ENCODE measurements around the gene SLC9A8. TPM values are rescaled to one million over a fixed set of nuclear protein-coding genes. Genes with fewer than 3 reads are reported as not detected.

Gene SLC9A8
- total and polyA plus RNA-seq, 9 of the 15 experiments (the other 6 are each of a cell fraction or from before 2014, with no cell fraction given) = 0.56 to 9.7 (median 5.0) TPM

- DNase-seq (ENCODE audit: extremely low read depth in 1 of 4, low spot score in 3 of 4) = peak in 3 of 4 experiments; percentile 30 to 64 (median 32)
- peak overlapping the region in 1 of 2 experiments; percentile 46; a peak in 2 of 4 replicates for H3K9ac ChIP-seq (ENCODE audit: insufficient read depth in 1 of 2, low read depth in 2 of 2, low read length in 2 of 2)
- H3K4me1 ChIP-seq (replicated peaks in 1 of 2; ENCODE audit: control insufficient read depth in 2 of 2, insufficient read depth in 2 of 2, low read length in 2 of 2) = peaks cover 31 to 52% of the 10 kb centered on the region in 2 experiments
- no TSS peak for BruUV-seq (replicated peaks)
- H3K4me3 ChIP-seq = no peak overlapping the region
- in situ Hi-C loops (cut with MboI) (no loop called here), intact Hi-C loops (cut with micrococcal nuclease) (no loop called here)
- H3K9me3 ChIP-seq (replicated peaks; ENCODE audit: control insufficient read depth, insufficient read depth, low read depth, low read length) = no peaks in the 10 kb centered on the region
- H4K20me1 ChIP-seq (replicated peaks; ENCODE audit: control insufficient read depth, insufficient read depth, low read length) = no peaks in the 10 kb centered on the region
- peak; percentile 13 for ATAC-seq
- H3K27me3 ChIP-seq (ENCODE audit: control insufficient read depth in 2 of 2, insufficient read depth in 2 of 2, low read length in 2 of 2) = no peaks in the 10 kb centered on the region
- H3K4me2 ChIP-seq (ENCODE audit: insufficient read depth, low read length) = no peak overlapping the region; the same call in 1 of the 2 replicates
- no peaks in the 10 kb centered on the region for H3K79me2 ChIP-seq (ENCODE audit: control insufficient read depth, insufficient read depth, low read length)
- H3K27ac ChIP-seq (ENCODE audit: extremely low read depth, low read depth, low read length) = peak overlapping the region; percentile 97
- CTCF ChIA-PET (ENCODE audit: low intra/inter-chr PET ratio) = no interaction called here
- H3K36me3 ChIP-seq (ENCODE audit: control insufficient read depth, insufficient read depth, low read length) = no peaks in the 10 kb centered on the region
- WGBS (ENCODE audit: insufficient coverage, low coverage, missing lambda C conversion rate) = 18% methylated on average over 10 of the region's 12 CpGs
- H3K9me1 ChIP-seq (ENCODE audit: control insufficient read depth, insufficient read depth, low read length) = no peaks in the 10 kb centered on the region
- peak overlapping the region; percentile 49 for H2AFZ ChIP-seq (ENCODE audit: low read depth, low read length)
- POLR2A ChIA-PET = interaction anchor here (0.8 to 3.5 kb wide), 8 partner anchors 8 to 62 kb away, joined by 3 to 26 read pairs (median 4); no protein-coding TSS in a partner anchor
- peak; percentile 6 for FAIRE-seq
- no peak for TF ChIP-seq ZNF740 (CRISPR knock-in tag; IDR thresholded peaks at IDR 0.05)
- TF ChIP-seq ZNF740 (tag; IDR thresholded peaks at IDR 0.05) = peak in 1 of 2 experiments; percentile 95; a peak in 2 of 4 replicates
- no peak for TF ChIP-seq PCBP1 (IDR thresholded peaks at IDR 0.05; ENCODE audit: low read depth, low read length, poor library complexity, severe bottlenecking)
- TF ChIP-seq EWSR1 (IDR thresholded peaks at IDR 0.05; ENCODE audit: borderline replicate concordance, low read depth, partially characterized antibody) = no peak
- TF ChIP-seq ZKSCAN8 (CRISPR knock-in tag; IDR thresholded peaks at IDR 0.05) = peak; percentile 59; the same call in 1 of the 2 replicates
- peak; percentile 36; the same call in 1 of the 2 replicates for TF ChIP-seq ZNF384 (IDR thresholded peaks at IDR 0.05; ENCODE audit: low read depth, low read length)
- 0 out of 2 replicates have a peak, but pooled peaks have one; percentile 66 for TF ChIP-seq KDM2B (CRISPR knock-in tag; IDR thresholded peaks at IDR 0.05)
- TF ChIP-seq FOSL1 (tag; conservative IDR thresholded peaks at IDR 0.05) = peak; percentile 75
- 0 out of 2 replicates have a peak, but pooled peaks have one; percentile 9 for TF ChIP-seq ZBTB5 (IDR thresholded peaks at IDR 0.05)
- TF ChIP-seq ZNF644 (tag; IDR thresholded peaks at IDR 0.05; ENCODE audit: low read depth) = peak; percentile 94
- peak; percentile 64; the same call in 1 of the 2 replicates for TF ChIP-seq SMAD3 (CRISPR knock-in tag; conservative IDR thresholded peaks at IDR 0.05)
- TF ChIP-seq JUND (IDR thresholded peaks at IDR 0.05; ENCODE audit: borderline replicate concordance, low read depth, low read length) = peak; percentile 88
- TF ChIP-seq JUND (tag; IDR thresholded peaks at IDR 0.05; ENCODE audit: borderline replicate concordance, low read depth, low read length) = peak; percentile 66
- 0 out of 2 replicates have a peak, but pooled peaks have one; percentile 70 for TF ChIP-seq TCFL5 (CRISPR knock-in tag; conservative IDR thresholded peaks at IDR 0.05)
- TF ChIP-seq ZNF175 (CRISPR knock-in tag; IDR thresholded peaks at IDR 0.05; ENCODE audit: low read depth) = peak; percentile 94
- no peak for TF ChIP-seq XRCC4 (IDR thresholded peaks at IDR 0.05; ENCODE audit: extremely low read depth, insufficient read depth, insufficient read length)
Measured at GRCh38 chr20:49762940-49763766, 49.5 kb upstream of the SLC9A8 start.

All from K562 (cell line).